ENCODE results near the gene RTN4RL1. TPM values are rescaled to one million over a fixed set of nuclear protein-coding genes. Genes with fewer than 3 reads are reported as not detected.

RTN4RL1 gene
- total RNA-seq, 6 experiments from 2014 or later, result 0.54 to 2.6 (median 1.4) TPM

DNA sequence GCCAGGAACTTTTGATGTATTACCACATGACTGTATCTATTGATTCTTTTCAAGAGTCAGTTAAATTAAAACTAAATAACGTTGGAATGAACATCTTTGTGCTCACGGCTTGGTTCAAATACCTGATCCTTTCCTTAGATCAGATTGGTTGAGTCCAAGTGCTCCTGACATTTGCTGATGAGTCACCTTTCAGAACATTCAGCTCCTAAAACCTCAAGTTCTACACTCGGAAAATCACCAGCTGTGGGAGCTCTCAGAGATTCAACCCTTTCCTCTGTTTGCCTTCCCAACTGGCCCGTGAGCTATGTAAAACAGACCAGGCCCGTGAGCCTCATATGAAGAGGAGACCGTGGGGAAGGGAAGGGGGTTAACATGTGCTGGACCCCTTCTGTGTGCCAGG lies 68.1 kb downstream of the RTN4RL1 start:
- TF ChIP-seq, protein P1, sequence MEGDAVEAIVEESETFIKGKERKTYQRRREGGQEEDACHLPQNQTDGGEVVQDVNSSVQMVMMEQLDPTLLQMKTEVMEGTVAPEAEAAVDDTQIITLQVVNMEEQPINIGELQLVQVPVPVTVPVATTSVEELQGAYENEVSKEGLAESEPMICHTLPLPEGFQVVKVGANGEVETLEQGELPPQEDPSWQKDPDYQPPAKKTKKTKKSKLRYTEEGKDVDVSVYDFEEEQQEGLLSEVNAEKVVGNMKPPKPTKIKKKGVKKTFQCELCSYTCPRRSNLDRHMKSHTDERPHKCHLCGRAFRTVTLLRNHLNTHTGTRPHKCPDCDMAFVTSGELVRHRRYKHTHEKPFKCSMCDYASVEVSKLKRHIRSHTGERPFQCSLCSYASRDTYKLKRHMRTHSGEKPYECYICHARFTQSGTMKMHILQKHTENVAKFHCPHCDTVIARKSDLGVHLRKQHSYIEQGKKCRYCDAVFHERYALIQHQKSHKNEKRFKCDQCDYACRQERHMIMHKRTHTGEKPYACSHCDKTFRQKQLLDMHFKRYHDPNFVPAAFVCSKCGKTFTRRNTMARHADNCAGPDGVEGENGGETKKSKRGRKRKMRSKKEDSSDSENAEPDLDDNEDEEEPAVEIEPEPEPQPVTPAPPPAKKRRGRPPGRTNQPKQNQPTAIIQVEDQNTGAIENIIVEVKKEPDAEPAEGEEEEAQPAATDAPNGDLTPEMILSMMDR (IDR thresholded peaks at IDR 0.05), result no peak
- no peak for TF ChIP-seq POLR2A (IDR thresholded peaks at IDR 0.05)
- no peak for ATAC-seq

DNA sequence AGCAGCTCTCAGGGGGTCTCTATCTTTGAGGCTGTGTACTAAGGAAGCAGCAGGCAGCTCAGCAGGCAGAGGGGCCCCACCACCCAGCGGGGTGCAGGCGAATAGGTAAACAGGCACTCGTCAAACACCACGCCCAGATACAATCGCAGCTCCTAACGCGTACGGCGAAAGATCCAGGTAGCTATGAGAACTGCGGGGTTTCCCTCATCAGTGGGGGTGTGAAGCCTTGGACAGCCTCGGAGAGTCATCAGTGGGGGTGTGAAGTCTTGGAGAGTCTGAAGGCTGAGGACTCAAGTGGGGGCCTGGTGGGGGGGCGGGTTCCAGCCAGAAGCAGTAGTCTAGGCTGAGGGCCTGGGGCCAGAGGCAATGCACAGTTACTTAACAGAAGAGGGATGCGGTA lies 69.0 kb downstream of the RTN4RL1 start:
- no peaks in the 10 kb centered on the region for H3K27me3 ChIP-seq
- no peak for ATAC-seq
- H3K4me1 ChIP-seq, result no peaks in the 10 kb centered on the region
- intact Hi-C loops (cut with DNase I), result no loop called here
- H3K27ac ChIP-seq, result no peak overlapping the region
- no peaks in the 10 kb centered on the region for H3K9me3 ChIP-seq
- WGBS (ENCODE audit: insufficient coverage, low coverage, low lambda C conversion rate, missing lambda C conversion rate), result 94% methylated on average over 9 of the region's 13 CpGs
- no peak for TF ChIP-seq POLR2A (IDR thresholded peaks at IDR 0.05)
- TF ChIP-seq, protein P1 (IDR thresholded peaks at IDR 0.05), result no peak
- no peaks in the 10 kb centered on the region for H3K36me3 ChIP-seq
- no peak for DNase-seq
- no peak overlapping the region for H3K4me3 ChIP-seq

More for the DNA sequence above, 68.1 kb downstream of the RTN4RL1 start:
- no peak overlapping the region for H3K27ac ChIP-seq
- intact Hi-C loops (cut with DNase I), result no loop called here
- DNase-seq, result no peak
- H3K36me3 ChIP-seq, result no peaks in the 10 kb centered on the region
- no peaks in the 10 kb centered on the region for H3K9me3 ChIP-seq
- no peak overlapping the region for H3K4me3 ChIP-seq
- WGBS (ENCODE audit: insufficient coverage, low coverage, low lambda C conversion rate, missing lambda C conversion rate), result 68% methylated on average over 6 of the region's 6 CpGs
- no peaks in the 10 kb centered on the region for H3K4me1 ChIP-seq
- no peaks in the 10 kb centered on the region for H3K27me3 ChIP-seq

DNA sequence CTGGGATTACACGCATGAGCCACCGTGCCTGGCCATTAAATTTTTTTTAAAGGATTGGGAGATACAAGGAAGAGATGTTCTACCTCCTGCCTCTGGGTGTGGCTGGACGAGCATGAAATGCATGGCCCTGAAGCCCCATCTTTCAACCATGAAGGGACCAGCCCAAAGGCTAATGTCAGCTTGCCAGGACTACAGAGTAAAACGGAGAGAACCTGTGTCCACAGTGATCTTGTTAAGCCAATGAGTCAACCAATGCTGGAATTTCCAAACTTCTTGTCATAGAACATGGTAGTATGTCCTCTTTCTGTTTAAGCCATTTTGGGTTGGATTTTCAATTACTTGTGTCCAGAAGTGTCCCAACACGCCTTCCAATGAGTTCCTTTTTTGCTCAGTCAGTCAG lies 71.3 kb downstream of the RTN4RL1 start:
- no peak for TF ChIP-seq POLR2A (IDR thresholded peaks at IDR 0.05)
- TF ChIP-seq, protein P1 (IDR thresholded peaks at IDR 0.05), result no peak
- DNase-seq (no peak), ATAC-seq (no peak)
- intact Hi-C loops (cut with DNase I), result no loop called here
- Histone ChIP-seq H3K4me3 (no peak overlapping the region), H3K36me3 (no peaks in the 10 kb centered on the region), H3K27ac (no peak overlapping the region), H3K27me3 (no peaks in the 10 kb centered on the region), H3K4me1 (no peaks in the 10 kb centered on the region), H3K9me3 (no peaks in the 10 kb centered on the region)
- WGBS (ENCODE audit: insufficient coverage, low coverage, low lambda C conversion rate, missing lambda C conversion rate), result 83% methylated on average over 5 of the region's 5 CpGs

DNA sequence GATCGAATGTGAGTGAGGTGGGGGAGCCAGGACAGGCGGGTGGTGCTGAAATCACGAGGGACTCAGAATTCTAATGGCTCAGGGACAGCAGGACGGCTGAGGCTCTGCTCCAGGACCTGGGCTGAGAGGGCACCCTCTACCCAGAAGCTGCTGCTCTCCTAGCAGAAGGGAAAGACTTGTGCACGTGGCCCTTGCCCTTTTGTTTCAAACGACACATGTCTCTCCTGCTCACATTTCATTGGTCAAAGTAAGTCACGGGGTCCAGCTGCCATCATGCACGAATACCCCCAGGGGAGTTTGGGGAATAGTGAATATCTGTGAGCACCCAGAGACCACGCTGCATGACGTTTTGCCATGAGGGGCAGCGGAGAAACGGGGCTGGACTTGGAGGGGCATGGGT lies 73.2 kb downstream of the RTN4RL1 start:
- TF ChIP-seq, protein P1 (IDR thresholded peaks at IDR 0.05), result no peak
- TF ChIP-seq POLR2A (IDR thresholded peaks at IDR 0.05), result no peak
- intact Hi-C loops (cut with DNase I), result no loop called here
- Histone ChIP-seq H3K27ac (no peak overlapping the region), H3K4me1 (no peaks in the 10 kb centered on the region), H3K36me3 (no peaks in the 10 kb centered on the region), H3K27me3 (no peaks in the 10 kb centered on the region), H3K4me3 (no peak overlapping the region), H3K9me3 (no peaks in the 10 kb centered on the region)
- 76% methylated on average over 9 of the region's 12 CpGs for WGBS (ENCODE audit: insufficient coverage, low coverage, low lambda C conversion rate, missing lambda C conversion rate)
- ATAC-seq (no peak), DNase-seq (no peak)

DNA sequence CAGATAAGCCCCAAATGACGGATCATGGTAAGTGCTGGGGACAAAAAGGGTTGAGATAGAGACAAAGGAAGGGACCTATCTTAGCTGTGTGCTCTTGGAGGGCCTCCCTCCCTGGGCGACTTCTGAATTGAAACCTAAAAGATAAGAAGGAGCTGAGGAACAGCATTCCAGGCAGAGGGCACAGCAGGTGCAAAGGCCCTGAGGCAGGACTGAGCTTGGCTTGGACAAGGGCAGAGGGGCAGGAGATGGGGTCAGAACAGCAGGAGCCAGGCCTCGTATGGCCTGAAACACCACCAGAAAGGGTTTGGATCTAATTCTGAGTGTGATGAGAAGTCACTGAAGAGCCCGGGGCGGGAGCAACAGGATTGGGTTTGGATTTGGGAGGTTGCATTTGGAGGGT lies 75.4 kb downstream of the RTN4RL1 start:
- ATAC-seq, result no peak
- H3K27ac ChIP-seq, result no peak overlapping the region
- 84% methylated on average over 4 of the region's 5 CpGs for WGBS (ENCODE audit: insufficient coverage, low coverage, low lambda C conversion rate, missing lambda C conversion rate)
- TF ChIP-seq, protein P1 (IDR thresholded peaks at IDR 0.05), result no peak
- no peaks in the 10 kb centered on the region for H3K27me3 ChIP-seq
- no peak overlapping the region for H3K4me3 ChIP-seq
- H3K36me3 ChIP-seq, result no peaks in the 10 kb centered on the region
- no peaks in the 10 kb centered on the region for H3K4me1 ChIP-seq
- H3K9me3 ChIP-seq, result no peaks in the 10 kb centered on the region
- intact Hi-C loops (cut with DNase I), result no loop called here
- DNase-seq, result no peak

All from right lobe of liver (tissue), 6 donors.